Keratinocyte (primary cell): ENCODE data around the gene LTB. TPM values are rescaled to one million over a fixed set of nuclear protein-coding genes. Genes with fewer than 3 reads are reported as not detected.

Experiments used
- DNase-seq: peaks from one replicate; pipeline ENCODE4 v3.0.0-alpha.2; 2011; ENCODE audit warnings: low read depth, missing footprints, low spot score
- FAIRE-seq: peaks from 2 replicates; lab custom pipeline; 2011; peaks lifted over from hg19 to GRCh38; lab: Jason Lieb, UNC
- H2AFZ ChIP-seq: 2 replicates; pipeline ENCODE4 v1.6.0; 2012; ENCODE audit warnings: low read length, control low read depth, inconsistent platforms; ENCODE audit not compliant: control insufficient read depth
- H3K27ac ChIP-seq: 2 replicates; pipeline ENCODE4 v1.5.1; 2011; ENCODE audit warnings: low read length; ENCODE audit not compliant: control insufficient read depth, insufficient read depth
- H3K27me3 ChIP-seq: 3 replicates; pipeline ENCODE4 v1.6.0; 2011; ENCODE audit warnings: low read length; ENCODE audit not compliant: control insufficient read depth, insufficient read depth; ENCODE audit errors: extremely low read depth
- H3K36me3 ChIP-seq, 2 experiments: 2 replicates in 1 of 2; 3 replicates in 1 of 2; pipeline ENCODE4 v1.5.1; 2011; ENCODE audit warnings: low read length in 2 of 2, mild to moderate bottlenecking in 1 of 2; ENCODE audit not compliant: control insufficient read depth in 2 of 2, insufficient read depth in 2 of 2; ENCODE audit errors: extremely low read depth in 1 of 2
- H3K4me1 ChIP-seq: 3 replicates; pipeline ENCODE4 v1.5.1; 2011; ENCODE audit warnings: low read length; ENCODE audit not compliant: control insufficient read depth, insufficient read depth; ENCODE audit errors: extremely low read depth
- H3K4me2 ChIP-seq: 3 replicates; pipeline ENCODE4 v1.6.0; 2011; ENCODE audit warnings: low read depth, low read length; ENCODE audit not compliant: control insufficient read depth, insufficient read depth; ENCODE audit errors: extremely low read depth
- H3K4me3 ChIP-seq, 3 experiments: fragments of 200-600 bp in 1 of 3; sonication (generic) in 1 of 3; 2 replicates in 2 of 3; 3 replicates in 1 of 3; pipeline ENCODE4 v1.5.1; 2011 to 2016; ENCODE audit warnings: low read length in 3 of 3, mild to moderate bottlenecking in 3 of 3, control low read depth in 2 of 3, inconsistent platforms in 1 of 3, low read depth in 1 of 3, mixed read lengths in 1 of 3, mixed run types in 1 of 3, moderate library complexity in 1 of 3; ENCODE audit not compliant: control insufficient read depth in 2 of 3, insufficient read depth in 2 of 3; ENCODE audit errors: extremely low read depth in 1 of 3
- H3K79me2 ChIP-seq: 2 replicates; pipeline ENCODE4 v1.6.0; 2012; ENCODE audit warnings: low read length; ENCODE audit not compliant: control insufficient read depth, insufficient read depth
- H3K9ac ChIP-seq: 3 replicates; pipeline ENCODE4 v1.6.0; 2011; ENCODE audit warnings: low read length; ENCODE audit not compliant: control insufficient read depth, insufficient read depth; ENCODE audit errors: extremely low read depth
- H3K9me1 ChIP-seq: 3 replicates; pipeline ENCODE4 v1.6.0; 2011; ENCODE audit warnings: low read length; ENCODE audit not compliant: control insufficient read depth, insufficient read depth; ENCODE audit errors: extremely low read depth
- H3K9me3 ChIP-seq: 2 replicates; pipeline ENCODE4 v1.5.1; 2012; ENCODE audit warnings: low read depth, low read length; ENCODE audit not compliant: control insufficient read depth
- H4K20me1 ChIP-seq: 3 replicates; pipeline ENCODE4 v1.6.0; 2011; ENCODE audit warnings: low read length; ENCODE audit not compliant: control insufficient read depth, insufficient read depth; ENCODE audit errors: extremely low read depth
- EZH2 ChIP-seq: IDR thresholded peaks from one replicate; pipeline ENCODE4 v1.6.1; 2012; ENCODE audit warnings: inconsistent platforms, mild to moderate bottlenecking, low read length, moderate library complexity
- dilution Hi-C: fragments of 300-500 bp; cut with MboI; formaldehyde crosslinking; loops from one replicate; pipeline ENCODE4 v1.7.0; 2020; ENCODE audit warnings: low sequenced_read_pairs; ENCODE audit not compliant: extremely low pct_ligation_motif_present
- polyA plus RNA-seq, 5 experiments: library from polyadenylated mRNA; depleted of rRNA in 3 of 5; stranded (reverse) in 3 of 5; stranded (forward) in 1 of 5; unstranded in 1 of 5; fragments of >200 nt; gene quantifications; 1 replicate in 1 of 5; 2 replicates in 3 of 5; 3 replicates in 1 of 5; pipeline versions ENCODE4 v1.2.1 to v1.2.3, GENCODE V29; 2011 to 2012; ENCODE audit warnings: missing spikeins in 2 of 5, low read depth in 1 of 5, low replicate concordance in 1 of 5
- TF ChIP-seq, protein P1 (sequence below), 3 experiments: IDR thresholded peaks in 1 of 3; conservative IDR thresholded peaks in 1 of 3; optimal IDR thresholded peaks in 1 of 3; 2 replicates in 2 of 3; 3 replicates in 1 of 3; pipeline versions ENCODE3 to v1.5.1; 2011; ENCODE audit warnings: low read length in 3 of 3, mild to moderate bottlenecking in 3 of 3, moderate library complexity in 2 of 3, control low read depth in 1 of 3, inconsistent platforms in 1 of 3; ENCODE audit not compliant: insufficient read depth in 2 of 3; ENCODE audit errors: extremely low read depth in 1 of 3

LTB gene
- polyA plus RNA-seq, 1 donor (not counting 4 experiments of a cell fraction or from before 2014, with no cell fraction given), result not detected

DNA sequence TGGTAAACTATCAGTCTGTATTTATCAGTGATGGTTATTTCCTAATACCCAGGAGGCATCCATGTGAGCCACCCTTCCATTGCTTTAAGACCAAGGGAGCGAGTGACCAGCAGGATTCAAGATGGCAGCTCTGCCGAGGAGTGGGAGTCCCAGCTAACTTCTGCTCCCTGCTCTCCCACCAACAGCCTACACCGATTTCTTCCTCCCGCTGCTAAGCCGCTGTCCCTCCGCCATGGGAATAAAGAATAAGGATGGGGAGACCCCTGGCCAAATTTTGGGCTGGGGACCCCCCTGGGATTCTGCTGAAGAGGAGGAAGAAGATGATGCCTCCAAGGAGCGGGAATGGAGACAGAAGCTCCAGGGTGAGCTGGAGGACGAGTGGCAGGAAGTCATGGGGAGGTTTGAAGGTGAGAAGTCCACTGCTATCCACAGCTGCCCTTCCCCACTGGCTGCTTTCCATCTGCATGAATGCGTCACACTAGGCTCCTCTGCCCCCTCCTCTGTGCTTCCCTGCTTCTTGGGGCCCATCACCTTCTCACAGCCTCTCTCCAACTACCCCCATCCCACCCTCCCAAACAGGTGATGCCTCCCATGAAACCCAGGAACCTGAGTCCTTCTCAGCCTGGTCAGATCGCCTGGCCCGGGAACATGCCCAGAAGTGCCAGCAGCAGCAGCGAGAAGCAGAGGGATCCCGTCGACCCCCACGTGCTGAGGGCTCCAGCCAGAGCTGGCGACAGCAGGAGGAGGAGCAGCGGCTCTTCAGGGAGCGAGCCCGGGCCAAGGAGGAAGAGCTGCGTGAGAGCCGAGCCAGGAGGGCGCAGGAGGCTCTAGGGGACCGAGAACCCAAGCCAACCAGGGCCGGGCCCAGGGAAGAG, 24.5 kb downstream of the LTB start:
- Histone ChIP-seq H3K27me3 (no peaks in the 10 kb centered on the region), H3K9ac (no peak overlapping the region), H2AFZ (no peak overlapping the region), H3K79me2 (no peaks in the 10 kb centered on the region), H3K4me3 (no peak overlapping the region), H3K36me3 (peaks cover 10 to 17% of the 10 kb centered on the region in 2 experiments), H4K20me1 (no peaks in the 10 kb centered on the region), H3K27ac (no peak overlapping the region), H3K9me1 (no peaks in the 10 kb centered on the region), H3K4me1 (peaks cover 12% of the 10 kb centered on the region), H3K4me2 (no peak overlapping the region), H3K9me3 (no peaks in the 10 kb centered on the region)
- DNase-seq (no peak), FAIRE-seq (no peak)
- dilution Hi-C loops, result no loop called here
- TF ChIP-seq EZH2, result no peak
- TF ChIP-seq, protein P1, sequence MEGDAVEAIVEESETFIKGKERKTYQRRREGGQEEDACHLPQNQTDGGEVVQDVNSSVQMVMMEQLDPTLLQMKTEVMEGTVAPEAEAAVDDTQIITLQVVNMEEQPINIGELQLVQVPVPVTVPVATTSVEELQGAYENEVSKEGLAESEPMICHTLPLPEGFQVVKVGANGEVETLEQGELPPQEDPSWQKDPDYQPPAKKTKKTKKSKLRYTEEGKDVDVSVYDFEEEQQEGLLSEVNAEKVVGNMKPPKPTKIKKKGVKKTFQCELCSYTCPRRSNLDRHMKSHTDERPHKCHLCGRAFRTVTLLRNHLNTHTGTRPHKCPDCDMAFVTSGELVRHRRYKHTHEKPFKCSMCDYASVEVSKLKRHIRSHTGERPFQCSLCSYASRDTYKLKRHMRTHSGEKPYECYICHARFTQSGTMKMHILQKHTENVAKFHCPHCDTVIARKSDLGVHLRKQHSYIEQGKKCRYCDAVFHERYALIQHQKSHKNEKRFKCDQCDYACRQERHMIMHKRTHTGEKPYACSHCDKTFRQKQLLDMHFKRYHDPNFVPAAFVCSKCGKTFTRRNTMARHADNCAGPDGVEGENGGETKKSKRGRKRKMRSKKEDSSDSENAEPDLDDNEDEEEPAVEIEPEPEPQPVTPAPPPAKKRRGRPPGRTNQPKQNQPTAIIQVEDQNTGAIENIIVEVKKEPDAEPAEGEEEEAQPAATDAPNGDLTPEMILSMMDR (optimal IDR thresholded peaks at IDR 0.05 in 1 of 3, IDR thresholded peaks at IDR 0.05 in 1 of 3, conservative IDR thresholded peaks at IDR 0.05 in 1 of 3; ENCODE audit: extremely low read depth in 1 of 3, insufficient read depth in 2 of 3, low read length in 3 of 3), result no peak

DNA sequence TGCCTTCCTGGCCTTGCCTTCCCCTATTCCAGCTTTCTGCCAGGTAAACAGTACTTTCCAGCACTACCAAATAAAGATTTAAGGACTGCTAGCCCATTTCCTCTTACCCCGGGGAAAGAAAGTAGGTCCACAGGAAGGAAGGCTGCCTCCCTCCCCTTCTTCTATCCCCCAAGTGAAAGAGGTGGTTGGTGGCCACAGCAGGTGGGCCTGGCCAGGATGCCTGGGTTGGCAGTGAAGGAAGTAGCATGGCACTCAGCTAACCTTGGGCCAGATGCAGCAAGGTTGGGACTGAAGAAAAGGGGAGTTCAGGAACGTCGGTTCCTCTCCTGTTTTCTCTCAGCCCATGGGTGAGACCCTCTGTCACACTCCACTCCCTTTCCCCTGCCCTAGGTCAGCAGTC, 25.9 kb downstream of the LTB start:
- H3K4me3 ChIP-seq, result no peak overlapping the region
- FAIRE-seq (no peak), DNase-seq (no peak)
- H3K36me3 ChIP-seq, result peaks cover 10 to 15% of the 10 kb centered on the region in 2 experiments
- H3K9ac ChIP-seq, result no peak overlapping the region
- no peaks in the 10 kb centered on the region for H4K20me1 ChIP-seq
- no peak overlapping the region for H2AFZ ChIP-seq
- no peak overlapping the region for H3K27ac ChIP-seq
- H3K4me2 ChIP-seq, result no peak overlapping the region
- no peaks in the 10 kb centered on the region for H3K9me3 ChIP-seq
- no peaks in the 10 kb centered on the region for H3K9me1 ChIP-seq
- H3K4me1 ChIP-seq, result peaks cover 12% of the 10 kb centered on the region
- TF ChIP-seq, protein P1 (optimal IDR thresholded peaks at IDR 0.05 in 1 of 3, IDR thresholded peaks at IDR 0.05 in 1 of 3, conservative IDR thresholded peaks at IDR 0.05 in 1 of 3; ENCODE audit: extremely low read depth in 1 of 3, insufficient read depth in 2 of 3, low read length in 3 of 3), result no peak
- no peak for TF ChIP-seq EZH2
- dilution Hi-C loops, result no loop called here
- H3K79me2 ChIP-seq, result no peaks in the 10 kb centered on the region
- no peaks in the 10 kb centered on the region for H3K27me3 ChIP-seq
